ENCODE measurements around the gene P4HA2.

DNA sequence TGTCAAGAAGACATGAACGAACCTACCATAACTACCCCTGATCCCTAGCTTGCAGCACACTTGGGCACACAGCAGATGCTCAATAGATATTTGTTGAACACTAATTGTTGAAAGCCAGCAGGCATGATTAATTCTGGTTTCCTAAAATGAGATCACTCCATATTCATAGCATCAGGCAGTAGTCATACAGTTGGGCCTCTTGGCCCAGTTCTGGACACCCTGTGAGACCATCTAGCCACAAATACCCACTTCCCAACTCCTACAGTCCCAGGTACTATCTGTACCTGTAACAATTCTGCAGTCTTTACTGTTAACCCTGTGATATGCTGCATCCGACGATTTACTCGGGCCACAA is 24.2 kb downstream of the P4HA2 start:
- TF ChIP-seq, protein P1, sequence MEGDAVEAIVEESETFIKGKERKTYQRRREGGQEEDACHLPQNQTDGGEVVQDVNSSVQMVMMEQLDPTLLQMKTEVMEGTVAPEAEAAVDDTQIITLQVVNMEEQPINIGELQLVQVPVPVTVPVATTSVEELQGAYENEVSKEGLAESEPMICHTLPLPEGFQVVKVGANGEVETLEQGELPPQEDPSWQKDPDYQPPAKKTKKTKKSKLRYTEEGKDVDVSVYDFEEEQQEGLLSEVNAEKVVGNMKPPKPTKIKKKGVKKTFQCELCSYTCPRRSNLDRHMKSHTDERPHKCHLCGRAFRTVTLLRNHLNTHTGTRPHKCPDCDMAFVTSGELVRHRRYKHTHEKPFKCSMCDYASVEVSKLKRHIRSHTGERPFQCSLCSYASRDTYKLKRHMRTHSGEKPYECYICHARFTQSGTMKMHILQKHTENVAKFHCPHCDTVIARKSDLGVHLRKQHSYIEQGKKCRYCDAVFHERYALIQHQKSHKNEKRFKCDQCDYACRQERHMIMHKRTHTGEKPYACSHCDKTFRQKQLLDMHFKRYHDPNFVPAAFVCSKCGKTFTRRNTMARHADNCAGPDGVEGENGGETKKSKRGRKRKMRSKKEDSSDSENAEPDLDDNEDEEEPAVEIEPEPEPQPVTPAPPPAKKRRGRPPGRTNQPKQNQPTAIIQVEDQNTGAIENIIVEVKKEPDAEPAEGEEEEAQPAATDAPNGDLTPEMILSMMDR (IDR thresholded peaks at IDR 0.05) = no peak
- TF ChIP-seq EP300 (IDR thresholded peaks at IDR 0.05) (no peak), POLR2AphosphoS5 (IDR thresholded peaks at IDR 0.05) (no peak)
